CD4-positive, alpha-beta T cell treated with Interleukin-2 at 100 ng/mL for 4 hours (primary cell): ENCODE results near the gene SDC3.
A peak's percentile ranks its signal among the peaks of the same experiment; 100 is the strongest.
"Not testable (repeated sequence)": the region's sequence is repeated elsewhere in the genome, so short reads cannot be mapped to it uniquely, and the experiment has no call there.

Experiments used
- DNase-seq: peaks from one replicate; pipeline ENCODE4 v3.0.0-alpha.2; 2020; ENCODE audit warnings: low spot score

The SDC3 gene, protein sequence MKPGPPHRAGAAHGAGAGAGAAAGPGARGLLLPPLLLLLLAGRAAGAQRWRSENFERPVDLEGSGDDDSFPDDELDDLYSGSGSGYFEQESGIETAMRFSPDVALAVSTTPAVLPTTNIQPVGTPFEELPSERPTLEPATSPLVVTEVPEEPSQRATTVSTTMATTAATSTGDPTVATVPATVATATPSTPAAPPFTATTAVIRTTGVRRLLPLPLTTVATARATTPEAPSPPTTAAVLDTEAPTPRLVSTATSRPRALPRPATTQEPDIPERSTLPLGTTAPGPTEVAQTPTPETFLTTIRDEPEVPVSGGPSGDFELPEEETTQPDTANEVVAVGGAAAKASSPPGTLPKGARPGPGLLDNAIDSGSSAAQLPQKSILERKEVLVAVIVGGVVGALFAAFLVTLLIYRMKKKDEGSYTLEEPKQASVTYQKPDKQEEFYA

DNA sequence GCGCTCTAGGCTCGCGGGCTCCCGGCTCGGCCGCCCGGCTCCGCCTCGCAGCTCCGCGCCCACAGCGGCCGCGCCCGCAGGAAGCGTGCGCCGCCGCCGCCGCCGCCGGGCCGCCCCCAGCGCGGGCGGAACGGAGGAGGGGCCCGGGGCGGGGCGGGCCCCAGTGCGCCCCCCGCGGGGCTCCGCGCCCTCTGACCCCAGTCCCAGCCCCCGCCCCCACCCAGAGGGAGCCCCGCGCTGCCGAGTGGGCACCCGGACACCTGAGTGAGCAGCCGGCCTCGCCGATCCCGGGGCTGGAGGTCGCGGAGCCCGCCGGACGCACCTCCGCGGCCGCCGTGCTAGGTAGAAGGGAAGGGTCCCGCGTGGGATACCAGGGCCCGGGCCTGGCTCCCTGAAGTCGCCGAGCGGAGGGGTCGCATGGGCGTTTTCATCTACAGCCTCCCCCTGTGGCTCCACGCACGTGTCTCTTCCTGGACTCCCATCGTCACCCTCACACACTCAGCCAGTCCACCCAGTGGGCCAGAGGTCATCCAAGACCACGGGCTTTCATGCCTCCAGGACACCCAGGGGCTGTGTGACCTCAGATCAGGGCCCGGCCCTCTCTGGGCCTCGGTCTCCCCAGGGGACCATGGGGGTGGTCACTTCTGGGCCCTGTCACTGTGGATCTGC, at the start of gene SDC3:
SDC3 (minus strand) TSS at position 63 of the 669 bp plus-strand sequence. CDS start 172 bp downstream, outside the sequence.
- DNase-seq, result no peak

DNA sequence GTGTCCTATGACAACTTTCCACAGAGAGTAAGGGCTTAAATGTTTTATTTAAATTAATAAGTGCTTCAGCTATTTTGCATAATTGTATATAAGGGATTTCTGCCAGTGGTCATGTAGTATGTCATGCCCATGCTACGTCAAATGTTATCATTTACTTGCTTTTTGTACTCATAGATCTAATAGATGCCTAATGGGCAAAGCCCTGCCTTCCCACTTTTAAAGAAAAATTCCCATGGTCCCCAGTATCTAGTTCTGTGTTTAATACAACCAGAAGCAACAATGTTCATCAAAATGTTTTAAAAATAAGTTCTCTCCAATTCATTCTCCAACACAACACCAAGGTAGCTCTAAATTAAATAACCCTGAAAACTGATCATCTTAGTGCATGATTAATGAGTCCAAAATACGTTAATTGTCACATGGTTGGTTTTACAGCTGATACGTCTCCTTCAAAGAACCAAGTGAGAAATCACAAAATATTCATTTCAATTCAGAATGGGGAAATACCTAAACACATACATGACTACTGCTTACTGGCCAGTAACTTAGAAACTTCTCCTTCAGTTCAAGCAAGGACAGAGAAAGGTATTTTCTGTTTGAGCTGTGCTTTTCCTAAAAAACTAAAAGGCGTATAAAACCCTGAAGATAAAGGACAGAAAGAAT, 49.1 kb upstream of the SDC3 start:
- DNase-seq, result no peak

GRCh38 chr1:30955448-30956015, 47.0 kb upstream of the SDC3 start:
- no peak for DNase-seq

- no peak for DNase-seq
Observed at GRCh38 chr1:30953685-30954084, 45.1 kb upstream of the SDC3 start.

DNA sequence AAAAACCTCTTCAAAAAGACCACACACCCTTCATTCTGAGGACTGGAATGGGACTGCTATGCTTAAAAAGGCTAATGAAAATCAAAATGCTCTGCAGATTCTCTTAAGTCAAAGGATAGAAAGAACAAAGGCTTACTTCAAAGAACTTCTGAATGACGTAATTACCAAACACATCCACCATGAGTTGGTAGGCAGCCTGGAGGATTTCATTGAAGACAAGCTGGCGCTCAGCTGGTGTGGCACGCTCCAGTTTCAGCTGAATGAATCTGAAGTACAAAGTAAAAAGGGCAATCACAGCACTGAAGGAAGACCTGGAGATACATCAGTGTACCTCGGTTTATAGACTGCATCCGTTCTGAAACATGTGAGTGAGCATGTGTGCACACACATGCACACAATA, 43.5 kb upstream of the SDC3 start:
- DNase-seq, result no peak

- no peak for DNase-seq
Observed at GRCh38 chr1:30950700-30951099, 42.1 kb upstream of the SDC3 start.

GRCh38 chr1:30950053-30950452, 41.5 kb upstream of the SDC3 start:
- no peak for DNase-seq

- DNase-seq, result not testable (repeated sequence)
Observed at GRCh38 chr1:30949487-30949838, 40.9 kb upstream of the SDC3 start.

DNA sequence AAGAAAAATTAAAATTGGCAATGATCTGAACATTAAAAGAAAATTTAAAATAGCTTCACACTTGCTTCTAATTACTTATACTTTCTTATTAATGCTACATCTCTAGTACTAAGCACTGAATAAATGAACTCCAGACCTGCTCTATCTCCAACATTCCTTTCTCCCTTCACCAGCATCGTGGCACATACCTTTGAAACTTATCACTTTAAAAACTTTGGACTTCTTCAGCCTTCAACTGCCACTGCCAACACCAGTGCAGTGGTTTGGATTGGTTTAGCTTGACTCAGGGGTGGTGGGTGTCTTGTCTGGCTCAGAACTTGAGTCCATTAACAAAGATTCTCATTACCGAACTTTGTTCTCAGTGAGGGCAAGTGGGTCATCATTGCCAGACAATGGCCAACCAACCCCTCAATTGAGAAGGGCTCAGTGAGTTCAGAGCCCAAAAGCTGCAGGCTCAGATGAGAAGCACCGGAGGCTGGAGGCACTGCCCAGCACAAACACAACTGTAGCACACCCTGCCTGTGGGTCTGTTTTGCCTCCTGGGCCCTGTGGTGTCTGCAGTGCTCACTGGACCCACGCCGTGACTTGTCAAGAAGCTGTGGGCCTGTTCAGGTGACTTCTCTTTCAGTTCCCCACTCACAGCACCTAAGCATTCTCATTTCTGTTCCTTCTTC, 40.4 kb upstream of the SDC3 start:
- not testable (repeated sequence) for DNase-seq

GRCh38 chr1:30948278-30948677, 39.7 kb upstream of the SDC3 start:
- DNase-seq, result no peak

DNA sequence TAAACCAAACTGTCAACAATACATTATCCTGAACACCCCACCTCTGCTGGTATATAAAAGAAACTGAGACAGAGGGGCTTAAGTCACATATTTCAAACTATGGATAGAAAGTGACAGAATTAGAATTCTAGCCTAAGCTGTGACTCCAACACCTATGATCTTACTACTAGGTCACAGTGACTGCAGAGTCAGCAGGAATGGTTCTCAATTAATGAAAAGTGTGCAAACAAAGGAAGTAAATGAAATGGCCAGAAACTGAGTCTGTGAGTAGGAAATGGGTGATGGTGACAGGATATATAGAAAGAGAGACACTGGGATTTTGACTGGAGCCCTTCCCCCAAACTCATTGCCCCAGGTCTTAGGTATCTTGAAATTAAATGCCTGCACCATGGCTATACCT, 38.7 kb upstream of the SDC3 start:
- no peak for DNase-seq

GRCh38 chr1:30942326-30942963, 33.9 kb upstream of the SDC3 start:
- DNase-seq, result no peak

- DNase-seq, result no peak
Observed at GRCh38 chr1:30940541-30940940, 32.0 kb upstream of the SDC3 start.

- no peak for DNase-seq
Observed at GRCh38 chr1:30936541-30937171, 28.1 kb upstream of the SDC3 start.

- not testable (repeated sequence) for DNase-seq
Observed at GRCh38 chr1:30935758-30936157, 27.2 kb upstream of the SDC3 start.

DNA sequence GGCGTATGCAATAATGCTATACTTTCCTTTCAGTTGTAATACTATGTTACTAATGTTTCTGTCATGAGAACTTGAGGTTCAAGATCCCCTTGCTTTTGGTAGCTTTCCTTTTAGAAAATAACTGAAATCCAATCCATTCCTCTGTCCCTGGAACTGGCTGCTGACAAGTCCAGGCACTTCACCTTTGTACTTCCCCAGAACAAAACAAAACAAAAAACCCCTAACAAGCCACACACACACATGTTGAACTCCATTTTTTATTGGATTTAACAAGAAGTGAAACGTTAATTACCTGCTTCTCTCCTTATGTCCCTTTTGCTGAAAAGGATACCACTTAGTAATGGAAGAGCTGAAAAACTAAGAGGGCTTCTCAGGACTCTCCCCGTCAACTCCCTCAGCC, 26.1 kb upstream of the SDC3 start:
- no peak for DNase-seq

- no peak for DNase-seq
Observed at GRCh38 chr1:30933874-30934252, 25.3 kb upstream of the SDC3 start.

DNA sequence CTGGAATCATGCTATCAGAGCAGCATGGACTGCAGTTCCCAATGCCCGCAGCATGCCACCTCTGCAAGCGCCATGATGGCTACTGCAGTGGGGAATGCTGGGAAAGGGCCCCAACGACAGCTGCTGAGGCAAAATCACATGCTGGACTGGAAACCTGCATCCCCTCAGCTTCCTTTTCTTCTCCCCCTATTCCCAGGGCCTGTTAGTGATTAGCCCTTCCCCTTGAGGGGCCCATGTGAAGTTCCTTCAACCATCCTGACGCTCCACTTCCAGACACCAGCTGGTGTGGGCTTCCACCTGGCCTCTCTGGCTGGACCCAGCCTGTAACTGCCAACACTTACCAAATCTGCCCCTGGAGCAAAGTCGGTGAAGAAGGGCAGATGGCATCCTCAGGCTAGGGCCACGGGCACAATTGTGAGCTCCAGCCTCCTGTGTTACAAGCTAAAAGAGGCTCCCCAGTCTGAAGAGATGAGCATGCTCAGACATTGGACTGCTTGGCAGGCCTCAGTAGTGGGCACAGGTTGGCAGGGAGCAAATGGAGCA, 22.1 kb upstream of the SDC3 start:
- DNase-seq, result no peak

DNA sequence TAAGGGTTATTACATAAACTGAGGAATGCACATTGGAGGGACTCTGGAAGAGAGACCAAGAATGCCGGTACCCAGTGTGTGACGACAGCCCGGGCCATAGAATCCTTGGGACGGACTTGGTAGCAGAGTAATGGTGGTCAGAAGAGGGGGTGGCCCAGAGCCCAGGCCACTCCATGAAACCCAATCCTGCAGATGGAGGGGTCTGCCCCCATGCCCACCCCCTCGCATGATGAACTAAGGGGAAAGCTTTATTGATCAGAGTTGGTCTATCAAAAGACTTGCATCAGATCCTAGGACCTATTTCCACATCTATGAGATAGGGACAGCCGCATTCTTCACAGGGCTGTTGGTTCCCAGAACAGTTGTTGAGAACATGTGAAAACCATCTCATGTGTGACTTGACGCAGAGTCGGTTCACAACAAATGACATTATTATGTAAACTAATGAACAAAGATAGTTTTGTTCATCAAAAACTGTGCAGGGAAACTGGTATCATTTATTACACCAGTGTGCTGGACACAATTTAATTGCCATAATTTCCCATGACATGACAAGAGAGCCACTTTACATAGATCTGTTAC, 21.5 kb upstream of the SDC3 start:
- no peak for DNase-seq

GRCh38 chr1:30929135-30929889, 20.8 kb upstream of the SDC3 start:
- DNase-seq, result peak; percentile 59
